ENCODE data around the gene TPSAB1.

DNA sequence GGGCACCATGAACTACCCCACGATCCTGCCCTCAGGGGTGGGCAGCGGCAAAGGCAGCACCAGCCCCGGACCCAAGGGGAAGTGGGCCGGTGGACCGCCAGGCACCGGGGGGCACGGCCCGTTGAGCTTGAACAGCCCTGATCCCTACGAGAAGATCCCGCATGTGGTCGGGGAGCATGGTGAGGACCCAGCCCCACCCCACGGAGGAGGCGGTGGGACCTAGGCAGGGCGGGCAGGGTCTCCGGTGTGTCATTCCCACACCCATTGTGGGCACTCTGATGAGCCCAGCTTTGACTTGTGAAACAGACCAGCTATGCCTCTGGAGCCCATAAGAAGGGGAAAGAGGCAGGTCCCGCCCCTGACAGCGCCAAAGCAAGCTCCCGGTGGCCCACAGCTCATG lies 38.2 kb upstream of the TPSAB1 start:
- TF ChIP-seq POLR2A (IDR thresholded peaks at IDR 0.05; ENCODE audit: extremely low read depth, insufficient read length) (no peak), MYC (IDR thresholded peaks at IDR 0.05; ENCODE audit: low read depth, low read length) (no peak)
- TF ChIP-seq, protein P1, sequence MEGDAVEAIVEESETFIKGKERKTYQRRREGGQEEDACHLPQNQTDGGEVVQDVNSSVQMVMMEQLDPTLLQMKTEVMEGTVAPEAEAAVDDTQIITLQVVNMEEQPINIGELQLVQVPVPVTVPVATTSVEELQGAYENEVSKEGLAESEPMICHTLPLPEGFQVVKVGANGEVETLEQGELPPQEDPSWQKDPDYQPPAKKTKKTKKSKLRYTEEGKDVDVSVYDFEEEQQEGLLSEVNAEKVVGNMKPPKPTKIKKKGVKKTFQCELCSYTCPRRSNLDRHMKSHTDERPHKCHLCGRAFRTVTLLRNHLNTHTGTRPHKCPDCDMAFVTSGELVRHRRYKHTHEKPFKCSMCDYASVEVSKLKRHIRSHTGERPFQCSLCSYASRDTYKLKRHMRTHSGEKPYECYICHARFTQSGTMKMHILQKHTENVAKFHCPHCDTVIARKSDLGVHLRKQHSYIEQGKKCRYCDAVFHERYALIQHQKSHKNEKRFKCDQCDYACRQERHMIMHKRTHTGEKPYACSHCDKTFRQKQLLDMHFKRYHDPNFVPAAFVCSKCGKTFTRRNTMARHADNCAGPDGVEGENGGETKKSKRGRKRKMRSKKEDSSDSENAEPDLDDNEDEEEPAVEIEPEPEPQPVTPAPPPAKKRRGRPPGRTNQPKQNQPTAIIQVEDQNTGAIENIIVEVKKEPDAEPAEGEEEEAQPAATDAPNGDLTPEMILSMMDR (IDR thresholded peaks at IDR 0.05; ENCODE audit: low read depth, low read length), result no peak
- TF ChIP-seq, protein P2, sequence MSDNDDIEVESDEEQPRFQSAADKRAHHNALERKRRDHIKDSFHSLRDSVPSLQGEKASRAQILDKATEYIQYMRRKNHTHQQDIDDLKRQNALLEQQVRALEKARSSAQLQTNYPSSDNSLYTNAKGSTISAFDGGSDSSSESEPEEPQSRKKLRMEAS (IDR thresholded peaks at IDR 0.05; ENCODE audit: low read depth, low read length), result no peak
